ENCODE measurements around the gene TYW1B.
"Not testable (repeated sequence)": the region's sequence is repeated elsewhere in the genome, so short reads cannot be mapped to it uniquely, and the experiment has no call there.

DNA sequence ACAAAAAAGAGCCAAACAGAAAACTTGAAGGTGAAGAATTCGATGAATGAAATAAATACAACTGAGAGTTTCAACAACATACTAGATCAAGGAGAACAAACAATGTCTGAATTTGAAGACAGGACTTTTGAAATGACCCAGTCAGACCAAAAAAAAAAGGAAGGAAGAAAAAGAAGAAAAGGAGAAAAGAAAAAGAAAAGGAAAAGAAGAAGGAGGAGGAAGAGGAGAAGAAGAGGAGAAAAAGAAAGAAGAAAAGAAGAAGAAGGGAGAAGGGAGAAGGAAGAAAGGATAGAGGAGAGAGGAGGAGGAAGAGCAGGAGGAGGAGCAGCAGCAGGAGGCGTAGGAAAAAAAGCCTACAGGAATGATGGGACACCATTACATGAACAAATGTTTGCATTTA is 97.6 kb downstream of the TYW1B start:
- not testable (repeated sequence) for TF ChIP-seq POLR2A, CTCF (IDR thresholded peaks at IDR 0.05)

Data from esophagus squamous epithelium (tissue), 4 donors.